ENCODE data around the gene HLA-E.
A peak's percentile ranks its signal among the peaks of the same experiment; 100 is the strongest.

HLA-E gene

DNA sequence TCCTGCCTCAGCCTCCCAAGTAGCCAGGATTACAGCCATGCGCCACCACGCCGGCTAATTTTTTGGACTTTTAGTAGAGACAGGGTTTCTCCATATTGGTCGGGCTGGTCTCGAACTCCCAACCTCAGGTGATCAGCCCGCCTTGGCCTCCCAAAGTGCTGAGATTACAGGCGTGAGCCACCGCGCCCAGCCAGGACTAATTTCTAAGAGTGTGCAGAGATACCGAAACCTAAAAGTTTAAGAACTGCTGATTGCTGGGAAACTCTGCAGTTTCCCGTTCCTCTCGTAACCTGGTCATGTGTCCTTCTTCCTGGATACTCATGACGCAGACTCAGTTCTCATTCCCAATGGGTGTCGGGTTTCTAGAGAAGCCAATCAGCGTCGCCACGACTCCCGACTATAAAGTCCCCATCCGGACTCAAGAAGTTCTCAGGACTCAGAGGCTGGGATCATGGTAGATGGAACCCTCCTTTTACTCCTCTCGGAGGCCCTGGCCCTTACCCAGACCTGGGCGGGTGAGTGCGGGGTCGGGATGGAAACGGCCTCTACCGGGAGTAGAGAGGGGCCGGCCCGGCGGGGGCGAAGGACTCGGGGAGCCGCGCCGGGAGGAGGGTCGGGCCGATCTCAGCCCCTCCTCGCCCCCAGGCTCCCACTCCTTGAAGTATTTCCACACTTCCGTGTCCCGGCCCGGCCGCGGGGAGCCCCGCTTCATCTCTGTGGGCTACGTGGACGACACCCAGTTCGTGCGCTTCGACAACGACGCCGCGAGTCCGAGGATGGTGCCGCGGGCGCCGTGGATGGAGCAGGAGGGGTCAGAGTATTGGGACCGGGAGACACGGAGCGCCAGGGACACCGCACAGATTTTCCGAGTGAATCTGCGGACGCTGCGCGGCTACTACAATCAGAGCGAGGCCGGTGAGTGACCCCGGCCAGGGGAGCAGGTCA, at the start of gene HLA-E:
TSS of gene HLA-E (plus strand) at position 429 of the 945 bp plus-strand sequence. CDS start at position 452, 23 bp downstream.
- peak; percentile 97 for ATAC-seq

DNA sequence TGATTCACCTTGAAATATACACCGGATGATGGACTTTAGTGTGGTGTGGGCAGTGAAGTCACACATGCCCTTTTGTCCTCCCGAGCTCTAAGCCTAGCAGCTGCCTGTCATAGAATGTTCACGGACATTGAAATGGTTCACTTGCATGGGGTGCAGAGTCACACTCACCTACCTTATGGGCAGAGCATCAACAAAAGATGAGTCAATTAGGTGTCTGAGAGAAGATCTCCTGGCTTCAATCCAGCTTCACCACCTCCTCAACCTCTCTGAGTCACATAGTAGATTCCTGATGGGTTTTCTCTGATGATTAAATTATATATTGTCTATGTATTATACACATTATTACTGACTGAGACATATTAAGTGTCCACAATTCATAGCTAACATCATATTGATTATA, 48.1 kb upstream of the HLA-E start:
- ATAC-seq: no peak
- no peak for TF ChIP-seq CSDC2 (CRISPR knock-in tag; IDR thresholded peaks at IDR 0.05)
- TF ChIP-seq TCF4 (CRISPR knock-in tag; IDR thresholded peaks at IDR 0.05; ENCODE audit: borderline replicate concordance): no peak
- TF ChIP-seq, protein P1, sequence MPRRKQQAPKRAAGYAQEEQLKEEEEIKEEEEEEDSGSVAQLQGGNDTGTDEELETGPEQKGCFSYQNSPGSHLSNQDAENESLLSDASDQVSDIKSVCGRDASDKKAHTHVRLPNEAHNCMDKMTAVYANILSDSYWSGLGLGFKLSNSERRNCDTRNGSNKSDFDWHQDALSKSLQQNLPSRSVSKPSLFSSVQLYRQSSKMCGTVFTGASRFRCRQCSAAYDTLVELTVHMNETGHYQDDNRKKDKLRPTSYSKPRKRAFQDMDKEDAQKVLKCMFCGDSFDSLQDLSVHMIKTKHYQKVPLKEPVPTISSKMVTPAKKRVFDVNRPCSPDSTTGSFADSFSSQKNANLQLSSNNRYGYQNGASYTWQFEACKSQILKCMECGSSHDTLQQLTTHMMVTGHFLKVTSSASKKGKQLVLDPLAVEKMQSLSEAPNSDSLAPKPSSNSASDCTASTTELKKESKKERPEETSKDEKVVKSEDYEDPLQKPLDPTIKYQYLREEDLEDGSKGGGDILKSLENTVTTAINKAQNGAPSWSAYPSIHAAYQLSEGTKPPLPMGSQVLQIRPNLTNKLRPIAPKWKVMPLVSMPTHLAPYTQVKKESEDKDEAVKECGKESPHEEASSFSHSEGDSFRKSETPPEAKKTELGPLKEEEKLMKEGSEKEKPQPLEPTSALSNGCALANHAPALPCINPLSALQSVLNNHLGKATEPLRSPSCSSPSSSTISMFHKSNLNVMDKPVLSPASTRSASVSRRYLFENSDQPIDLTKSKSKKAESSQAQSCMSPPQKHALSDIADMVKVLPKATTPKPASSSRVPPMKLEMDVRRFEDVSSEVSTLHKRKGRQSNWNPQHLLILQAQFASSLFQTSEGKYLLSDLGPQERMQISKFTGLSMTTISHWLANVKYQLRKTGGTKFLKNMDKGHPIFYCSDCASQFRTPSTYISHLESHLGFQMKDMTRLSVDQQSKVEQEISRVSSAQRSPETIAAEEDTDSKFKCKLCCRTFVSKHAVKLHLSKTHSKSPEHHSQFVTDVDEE (CRISPR knock-in tag; IDR thresholded peaks at IDR 0.05): no peak
- TF ChIP-seq, protein P2, sequence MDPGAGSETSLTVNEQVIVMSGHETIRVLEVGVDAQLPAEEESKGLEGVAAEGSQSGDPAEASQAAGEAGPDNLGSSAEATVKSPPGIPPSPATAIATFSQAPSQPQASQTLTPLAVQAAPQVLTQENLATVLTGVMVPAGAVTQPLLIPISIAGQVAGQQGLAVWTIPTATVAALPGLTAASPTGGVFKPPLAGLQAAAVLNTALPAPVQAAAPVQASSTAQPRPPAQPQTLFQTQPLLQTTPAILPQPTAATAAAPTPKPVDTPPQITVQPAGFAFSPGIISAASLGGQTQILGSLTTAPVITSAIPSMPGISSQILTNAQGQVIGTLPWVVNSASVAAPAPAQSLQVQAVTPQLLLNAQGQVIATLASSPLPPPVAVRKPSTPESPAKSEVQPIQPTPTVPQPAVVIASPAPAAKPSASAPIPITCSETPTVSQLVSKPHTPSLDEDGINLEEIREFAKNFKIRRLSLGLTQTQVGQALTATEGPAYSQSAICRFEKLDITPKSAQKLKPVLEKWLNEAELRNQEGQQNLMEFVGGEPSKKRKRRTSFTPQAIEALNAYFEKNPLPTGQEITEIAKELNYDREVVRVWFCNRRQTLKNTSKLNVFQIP (CRISPR knock-in tag; IDR thresholded peaks at IDR 0.05; ENCODE audit: borderline replicate concordance, low read depth): no peak
- TF ChIP-seq, protein P3, sequence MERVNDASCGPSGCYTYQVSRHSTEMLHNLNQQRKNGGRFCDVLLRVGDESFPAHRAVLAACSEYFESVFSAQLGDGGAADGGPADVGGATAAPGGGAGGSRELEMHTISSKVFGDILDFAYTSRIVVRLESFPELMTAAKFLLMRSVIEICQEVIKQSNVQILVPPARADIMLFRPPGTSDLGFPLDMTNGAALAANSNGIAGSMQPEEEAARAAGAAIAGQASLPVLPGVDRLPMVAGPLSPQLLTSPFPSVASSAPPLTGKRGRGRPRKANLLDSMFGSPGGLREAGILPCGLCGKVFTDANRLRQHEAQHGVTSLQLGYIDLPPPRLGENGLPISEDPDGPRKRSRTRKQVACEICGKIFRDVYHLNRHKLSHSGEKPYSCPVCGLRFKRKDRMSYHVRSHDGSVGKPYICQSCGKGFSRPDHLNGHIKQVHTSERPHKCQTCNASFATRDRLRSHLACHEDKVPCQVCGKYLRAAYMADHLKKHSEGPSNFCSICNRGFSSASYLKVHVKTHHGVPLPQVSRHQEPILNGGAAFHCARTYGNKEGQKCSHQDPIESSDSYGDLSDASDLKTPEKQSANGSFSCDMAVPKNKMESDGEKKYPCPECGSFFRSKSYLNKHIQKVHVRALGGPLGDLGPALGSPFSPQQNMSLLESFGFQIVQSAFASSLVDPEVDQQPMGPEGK (CRISPR knock-in tag; IDR thresholded peaks at IDR 0.05; ENCODE audit: borderline replicate concordance): no peak
- TF ChIP-seq ZNF8 (CRISPR knock-in tag; IDR thresholded peaks at IDR 0.05): no peak

More for the DNA sequence above, at the start of gene HLA-E:
- no peak for TF ChIP-seq ESRRG (CRISPR knock-in tag; IDR thresholded peaks at IDR 0.05)
- no peak for TF ChIP-seq OSR1 (CRISPR knock-in tag; IDR thresholded peaks at IDR 0.05)
- TF ChIP-seq, protein P1 (CRISPR knock-in tag; IDR thresholded peaks at IDR 0.05): no peak
- no peak for TF ChIP-seq ZC3H10 (CRISPR knock-in tag; IDR thresholded peaks at IDR 0.05)
- TF ChIP-seq, protein P4, sequence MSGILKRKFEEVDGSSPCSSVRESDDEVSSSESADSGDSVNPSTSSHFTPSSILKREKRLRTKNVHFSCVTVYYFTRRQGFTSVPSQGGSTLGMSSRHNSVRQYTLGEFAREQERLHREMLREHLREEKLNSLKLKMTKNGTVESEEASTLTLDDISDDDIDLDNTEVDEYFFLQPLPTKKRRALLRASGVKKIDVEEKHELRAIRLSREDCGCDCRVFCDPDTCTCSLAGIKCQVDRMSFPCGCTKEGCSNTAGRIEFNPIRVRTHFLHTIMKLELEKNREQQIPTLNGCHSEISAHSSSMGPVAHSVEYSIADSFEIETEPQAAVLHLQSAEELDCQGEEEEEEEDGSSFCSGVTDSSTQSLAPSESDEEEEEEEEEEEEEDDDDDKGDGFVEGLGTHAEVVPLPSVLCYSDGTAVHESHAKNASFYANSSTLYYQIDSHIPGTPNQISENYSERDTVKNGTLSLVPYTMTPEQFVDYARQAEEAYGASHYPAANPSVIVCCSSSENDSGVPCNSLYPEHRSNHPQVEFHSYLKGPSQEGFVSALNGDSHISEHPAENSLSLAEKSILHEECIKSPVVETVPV (CRISPR knock-in tag; IDR thresholded peaks at IDR 0.05): no peak
- no peak for TF ChIP-seq CSDC2 (CRISPR knock-in tag; IDR thresholded peaks at IDR 0.05)
- TF ChIP-seq ZFP30 (CRISPR knock-in tag; IDR thresholded peaks at IDR 0.05): no peak
- TF ChIP-seq, protein P5, sequence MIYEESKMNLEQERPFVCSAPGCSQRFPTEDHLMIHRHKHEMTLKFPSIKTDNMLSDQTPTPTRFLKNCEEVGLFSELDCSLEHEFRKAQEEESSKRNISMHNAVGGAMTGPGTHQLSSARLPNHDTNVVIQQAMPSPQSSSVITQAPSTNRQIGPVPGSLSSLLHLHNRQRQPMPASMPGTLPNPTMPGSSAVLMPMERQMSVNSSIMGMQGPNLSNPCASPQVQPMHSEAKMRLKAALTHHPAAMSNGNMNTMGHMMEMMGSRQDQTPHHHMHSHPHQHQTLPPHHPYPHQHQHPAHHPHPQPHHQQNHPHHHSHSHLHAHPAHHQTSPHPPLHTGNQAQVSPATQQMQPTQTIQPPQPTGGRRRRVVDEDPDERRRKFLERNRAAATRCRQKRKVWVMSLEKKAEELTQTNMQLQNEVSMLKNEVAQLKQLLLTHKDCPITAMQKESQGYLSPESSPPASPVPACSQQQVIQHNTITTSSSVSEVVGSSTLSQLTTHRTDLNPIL (CRISPR knock-in tag; IDR thresholded peaks at IDR 0.05; ENCODE audit: low read depth): no peak
- TF ChIP-seq SNAI2 (CRISPR knock-in tag; IDR thresholded peaks at IDR 0.05): no peak
- TF ChIP-seq, protein P2 (CRISPR knock-in tag; IDR thresholded peaks at IDR 0.05; ENCODE audit: borderline replicate concordance, low read depth): no peak
- no peak for TF ChIP-seq ZNF565 (CRISPR knock-in tag; conservative IDR thresholded peaks at IDR 0.05; ENCODE audit: low read depth)
- TF ChIP-seq ZNF8 (CRISPR knock-in tag; IDR thresholded peaks at IDR 0.05): no peak
- TF ChIP-seq ZFP3 (CRISPR knock-in tag; IDR thresholded peaks at IDR 0.05): no peak
- TF ChIP-seq ISL1 (CRISPR knock-in tag; IDR thresholded peaks at IDR 0.05): no peak
- TF ChIP-seq PPARA (CRISPR knock-in tag; IDR thresholded peaks at IDR 0.05; ENCODE audit: borderline replicate concordance): no peak
- no peak for TF ChIP-seq TOX (CRISPR knock-in tag; IDR thresholded peaks at IDR 0.05; ENCODE audit: borderline replicate concordance)
- TF ChIP-seq, protein P3 (CRISPR knock-in tag; IDR thresholded peaks at IDR 0.05; ENCODE audit: borderline replicate concordance): no peak
- TF ChIP-seq ZNF70 (CRISPR knock-in tag; IDR thresholded peaks at IDR 0.05): no peak
- no peak for TF ChIP-seq RARB (CRISPR knock-in tag; IDR thresholded peaks at IDR 0.05)
- TF ChIP-seq BACH2 (CRISPR knock-in tag; IDR thresholded peaks at IDR 0.05; ENCODE audit: borderline replicate concordance): no peak

All from SK-N-SH treated with all-trans-retinoic acid at 6 μM for 48 hours (cell line).